GM12878 (cell line): ENCODE results near the gene MRPS18A. TPM values are rescaled to one million over a fixed set of nuclear protein-coding genes. Genes with fewer than 3 reads are reported as not detected.

Experiments used
- ATAC-seq: fragments of 200-7000 bp; cut with Tn5 transposase; 3 replicates; pipeline ENCODE4 v1.9.1; 2020; ENCODE audit warnings: mild to moderate bottlenecking, moderate library complexity
- BruUV-seq: library from RNA; stranded (reverse); fragments of 400-500 nt; replicated peaks from 2 replicates; lab custom pipeline; 2021; lab: Mats Ljungman, UMichigan
- CTCF ChIA-PET: fragments of 300-600 bp; sonication (Branson Sonifier 250); formaldehyde crosslinking; extraction: SDS; loops from one replicate; lab custom pipeline; 2021; ENCODE audit warnings: inconsistent platforms; lab: Yijun Ruan, JAX
- POLR2A ChIA-PET: fragments of 350-600 bp; formaldehyde crosslinking; extraction: SDS; loops from one replicate; lab custom pipeline; 2021; ENCODE audit warnings: inconsistent platforms; lab: Charles Lee
- RAD21 ChIA-PET: fragments of 300-600 bp; sonication (Branson Sonifier 250); formaldehyde crosslinking; loops from one replicate; lab custom pipeline; 2023; ENCODE audit warnings: antibody characterized with exemption; ENCODE audit not compliant: unreplicated experiment; lab: Charles Lee
- SMC1A ChIA-PET: fragments of 300-600 bp; sonication (Branson Sonifier 250); formaldehyde crosslinking; loops from one replicate; lab custom pipeline; 2023; ENCODE audit not compliant: unreplicated experiment, uncharacterized antibody; lab: Charles Lee
- DNase-seq: peaks from one replicate; pipeline ENCODE4 v3.0.0-alpha.2; 2011; ENCODE audit warnings: low read depth, low spot score
- FAIRE-seq: peaks from 3 replicates; lab custom pipeline; 2011; peaks lifted over from hg19 to GRCh38; lab: Jason Lieb, UNC
- H2AFZ ChIP-seq: 2 replicates; pipeline ENCODE4 v1.6.0; 2011; ENCODE audit warnings: low read depth, low read length, control low read depth; ENCODE audit not compliant: control insufficient read depth
- H3K27ac ChIP-seq: 2 replicates; pipeline ENCODE4 v1.5.1; 2011; ENCODE audit warnings: control low read depth; ENCODE audit not compliant: control insufficient read depth, insufficient read depth
- H3K27me3 ChIP-seq, 2 experiments: replicated peaks in 1 of 2; 2 replicates each; pipeline versions ENCODE4 v1.6.0 to v1.6.1; 2011; ENCODE audit warnings: low read length in 1 of 2; ENCODE audit not compliant: control insufficient read depth in 2 of 2, insufficient read depth in 2 of 2
- H3K36me3 ChIP-seq, 2 experiments: 2 replicates each; pipeline ENCODE4 v1.5.1; 2011; ENCODE audit warnings: low read length in 1 of 2; ENCODE audit not compliant: control insufficient read depth in 2 of 2, insufficient read depth in 2 of 2
- H3K4me1 ChIP-seq: 2 replicates; pipeline ENCODE4 v1.6.1; 2011; ENCODE audit warnings: mild to moderate bottlenecking, low read length, moderate library complexity, mixed read lengths; ENCODE audit not compliant: control insufficient read depth, insufficient read depth
- H3K4me2 ChIP-seq: 2 replicates; pipeline ENCODE4 v1.6.0; 2011; ENCODE audit warnings: control low read depth; ENCODE audit not compliant: control insufficient read depth, insufficient read depth
- H3K4me3 ChIP-seq: fragments of 200-600 bp; sonication (generic); 2 replicates; pipeline ENCODE4 v1.5.1; 2016
- H3K79me2 ChIP-seq: 2 replicates; pipeline ENCODE4 v1.6.0; 2011; ENCODE audit warnings: low read length; ENCODE audit not compliant: control insufficient read depth, insufficient read depth
- H3K9ac ChIP-seq: 2 replicates; pipeline ENCODE4 v1.8.0; 2011; ENCODE audit warnings: low read length, control low read depth, mixed read lengths; ENCODE audit not compliant: control insufficient read depth, insufficient read depth
- H3K9me3 ChIP-seq: replicated peaks from 3 replicates; pipeline ENCODE4 v1.5.1; 2011; ENCODE audit warnings: mild to moderate bottlenecking, low read length; ENCODE audit not compliant: control insufficient read depth, insufficient read depth
- H4K20me1 ChIP-seq: 2 replicates; pipeline ENCODE4 v1.6.0; 2011; ENCODE audit not compliant: control insufficient read depth, insufficient read depth
- E4F1 ChIP-seq: fragments of 450-650 bp; IDR thresholded peaks from 2 replicates; pipeline ENCODE4 v1.6.1; 2018; ENCODE audit warnings: borderline replicate concordance, mild to moderate bottlenecking; ENCODE audit not compliant: partially characterized antibody
- REST ChIP-seq: IDR thresholded peaks from 2 replicates; pipeline ENCODE4 v1.6.1; 2012; ENCODE audit warnings: mild to moderate bottlenecking, low read depth, low read length
- ZNF217 ChIP-seq: fragments of 450-650 bp; IDR thresholded peaks from 2 replicates; pipeline ENCODE4 v1.6.1; 2017; ENCODE audit warnings: antibody characterized with exemption, mild to moderate bottlenecking
- WGBS: methylation state at CpG from one replicate; pipeline ENCODE4 v1.1.6; 2016; ENCODE audit warnings: low lambda C conversion rate; ENCODE audit not compliant: insufficient replicate concordance, insufficient coverage; ENCODE audit errors: missing lambda C conversion rate; 5-methylcytosine and 5-hydroxymethylcytosine counted together
- in situ Hi-C: fragments of 300-500 bp; cut with MboI; formaldehyde crosslinking; loops from 9 replicates; pipeline ENCODE4 v1.14.3; 2018; ENCODE audit warnings: mixed read lengths
- intact Hi-C: fragments of 100-400 bp; cut with micrococcal nuclease; formaldehyde crosslinking; loops from one replicate; pipeline ENCODE4 v1.14.2; 2022; ENCODE audit not compliant: unreplicated experiment
- polyA plus RNA-seq, 11 experiments: library from polyadenylated mRNA; depleted of rRNA in 4 of 11; unstranded in 6 of 11; stranded (reverse) in 5 of 11; fragments of >200 nt; fragmentation: Nextera tagmentation in 4 of 11; fragmentation: Illumina TruSeq in 1 of 11; extraction: Ambion mirVana in 4 of 11; extraction: Trizol in 1 of 11; gene quantifications; 1 replicate in 1 of 11; 2 replicates in 10 of 11; pipeline versions ENCODE4 v1.2.1 to v1.2.3, GENCODE V29; 2011 to 2016; ENCODE audit warnings: inconsistent platforms in 2 of 11, missing spikeins in 2 of 11, low read depth in 1 of 11
- total RNA-seq, 4 experiments: library from RNA; depleted of rRNA in 3 of 4; stranded (reverse); fragments of >200 nt in 3 of 4; fragmentation: Illumina TruSeq in 1 of 4; extraction: Trizol in 1 of 4; gene quantifications; 2 replicates each; pipeline versions ENCODE4 v1.2.1 to v1.2.3, GENCODE V29; 2013 to 2021

Gene MRPS18A
- total and polyA plus RNA-seq, 10 of the 15 experiments (the other 5 are each of a cell fraction or from before 2014, with no cell fraction given), result 66.3 to 158 (median 98.7) TPM

DNA sequence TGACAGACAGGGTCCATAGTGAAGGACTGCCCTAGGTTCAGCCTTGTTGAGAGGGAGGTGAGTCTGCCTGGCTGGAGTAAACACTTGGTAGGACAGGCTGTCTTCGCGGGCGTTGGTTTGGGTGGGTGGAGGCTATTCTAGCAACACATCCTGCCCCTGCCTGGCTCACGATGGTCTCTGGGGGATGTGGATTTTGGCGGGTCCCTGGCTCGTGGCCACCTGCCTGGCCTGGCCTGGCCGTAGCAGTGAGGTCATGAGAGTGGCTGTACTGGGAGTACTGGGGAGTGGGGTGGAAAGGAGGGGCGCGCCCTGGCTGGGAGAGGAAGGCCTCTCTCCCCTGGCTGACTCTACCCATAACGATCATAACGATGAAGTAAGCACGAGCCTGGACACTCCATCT lies 30.2 kb upstream of the MRPS18A start:
- Histone ChIP-seq H3K4me1 (peaks cover 28% of the 10 kb centered on the region), H4K20me1 (no peaks in the 10 kb centered on the region), H3K4me3 (no peak overlapping the region), H3K27me3 (no peaks in the 10 kb centered on the region), H3K79me2 (no peaks in the 10 kb centered on the region), H3K4me2 (no peak overlapping the region), H3K27ac (no peak overlapping the region), H3K9me3 (no peaks in the 10 kb centered on the region), H3K36me3 (no peaks in the 10 kb centered on the region), H3K9ac (no peak overlapping the region)
- POLR2A ChIA-PET, result no interaction called here
- ATAC-seq, result no peak
- WGBS, result 65% methylated on average over 12 of the region's 12 CpGs
- intact Hi-C loops (no loop called here), in situ Hi-C loops (no loop called here)
- SMC1A ChIA-PET, result no interaction called here
- RAD21 ChIA-PET, result no interaction called here
- no TSS peak for BruUV-seq
- FAIRE-seq, result no peak
- no peak for DNase-seq
- CTCF ChIA-PET, result interaction anchor here (1.9 kb wide), 1 partner anchor 50 kb away, joined by 14 read pairs; no protein-coding TSS in a partner anchor
- TF ChIP-seq REST, result no peak
- TF ChIP-seq, all 136 proteins: peak for 0
- no peak overlapping the region for H2AFZ ChIP-seq

DNA sequence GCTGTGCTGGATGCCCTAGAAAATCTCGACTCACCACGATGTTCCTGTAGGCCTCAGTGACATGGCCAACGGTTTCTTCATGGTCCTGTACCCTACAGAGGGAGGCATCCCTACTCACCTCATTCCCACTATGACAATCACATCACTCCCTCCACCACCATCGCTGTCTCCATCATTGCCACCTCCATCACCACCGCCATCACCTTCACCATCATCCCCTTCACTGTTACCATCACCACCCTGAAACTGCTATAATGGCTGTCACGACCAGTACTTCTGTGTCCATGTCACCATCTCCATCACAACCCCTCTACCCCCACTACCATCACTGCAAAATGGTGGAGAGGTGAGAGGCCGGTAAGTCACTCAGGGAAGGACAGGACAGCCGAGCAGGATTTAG lies 29.8 kb upstream of the MRPS18A start:
- Histone ChIP-seq H3K4me1 (peaks cover 28% of the 10 kb centered on the region), H2AFZ (no peak overlapping the region)

More for the DNA sequence above, 29.8 kb upstream of the MRPS18A start:
- H3K9ac ChIP-seq, result no peak overlapping the region
- H3K4me2 ChIP-seq, result no peak overlapping the region
- ChIA-PET SMC1A (no interaction called here), POLR2A (no interaction called here), CTCF (no interaction called here), RAD21 (no interaction called here)
- intact Hi-C loops (no loop called here), in situ Hi-C loops (no loop called here)
- peak; percentile 8 for TF ChIP-seq E4F1
- TF ChIP-seq ZNF217, result no peak
- H3K27ac ChIP-seq, result no peak overlapping the region
- DNase-seq, result no peak
- no peak for FAIRE-seq
- BruUV-seq, result no TSS peak
- WGBS, result 90% methylated on average over 6 of the region's 8 CpGs
- H3K36me3 ChIP-seq, result no peaks in the 10 kb centered on the region
- no peak for ATAC-seq
- H3K79me2 ChIP-seq, result no peaks in the 10 kb centered on the region
- H3K4me3 ChIP-seq, result no peak overlapping the region
- no peaks in the 10 kb centered on the region for H3K9me3 ChIP-seq
- H4K20me1 ChIP-seq, result no peaks in the 10 kb centered on the region
- H3K27me3 ChIP-seq, result no peaks in the 10 kb centered on the region
